K562 (cell line): Measurements from ENCODE around the gene BCAS4. TPM values are rescaled to one million over a fixed set of nuclear protein-coding genes. Genes with fewer than 3 reads are reported as not detected.

Source experiments
- ATF3 ChIP-seq, 2 experiments: fragments of 450-650 bp in 1 of 2; sonication (generic) in 1 of 2; formaldehyde crosslinking in 1 of 2; IDR thresholded peaks in 1 of 2; conservative IDR thresholded peaks in 1 of 2; 2 replicates each; pipeline versions ENCODE4 v1.6.1 to v1.8.1; 2016 to 2023; ENCODE audit warnings: mild to moderate bottlenecking in 2 of 2, moderate library complexity in 2 of 2, inconsistent platforms in 1 of 2, missing genetic modification reagents in 1 of 2
- BRD4 ChIP-seq: fragments of 200-600 bp; sonication (generic); IDR thresholded peaks from 2 replicates; pipeline ENCODE4 v1.6.1; 2017; ENCODE audit warnings: inconsistent platforms
- HSF4 ChIP-seq: fragments of 250-450 bp; sonication (Bioruptor Pico); IDR thresholded peaks from 2 replicates; pipeline ENCODE4 v2.1.2; 2022; ENCODE audit warnings: mild to moderate bottlenecking, moderate library complexity, borderline replicate concordance
- KAT7 ChIP-seq: sonication (generic); formaldehyde crosslinking; IDR thresholded peaks from 2 replicates; pipeline ENCODE4 v1.8.0; 2022; ENCODE audit warnings: missing genetic modification reagents, mild to moderate bottlenecking, borderline replicate concordance
- MCM2 ChIP-seq: fragments of 450-650 bp; IDR thresholded peaks from 2 replicates; pipeline ENCODE4 v1.6.1; 2017; ENCODE audit warnings: low read depth, mild to moderate bottlenecking
- MEIS2 ChIP-seq: fragments of 450-650 bp; IDR thresholded peaks from 2 replicates; pipeline ENCODE4 v1.6.1; 2014; ENCODE audit warnings: mild to moderate bottlenecking; ENCODE audit not compliant: partially characterized antibody
- MXD1 ChIP-seq: fragments of 250-450 bp; sonication (Bioruptor Pico); IDR thresholded peaks from 2 replicates; pipeline ENCODE4 v1.8.0; 2021; ENCODE audit warnings: borderline replicate concordance, mild to moderate bottlenecking, moderate library complexity; ENCODE audit not compliant: poor library complexity, severe bottlenecking
- MYBL2 ChIP-seq, 2 experiments: fragments of 450-650 bp in 1 of 2; sonication (generic) in 1 of 2; formaldehyde crosslinking in 1 of 2; IDR thresholded peaks; 2 replicates each; pipeline versions ENCODE4 v1.6.1 to v1.8.1; 2017 to 2022; ENCODE audit warnings: borderline replicate concordance in 1 of 2, inconsistent platforms in 1 of 2, low read depth in 1 of 2, mild to moderate bottlenecking in 1 of 2, missing genetic modification reagents in 1 of 2, moderate library complexity in 1 of 2
- POLR2AphosphoS2 ChIP-seq: IDR thresholded peaks from 2 replicates; pipeline ENCODE4 v1.6.1; 2012; ENCODE audit warnings: low read length, improper control_type of control experiment
- POLR2H ChIP-seq: IDR thresholded peaks from 2 replicates; pipeline ENCODE4 v1.6.1; 2016; ENCODE audit warnings: missing genetic modification characterization, low read depth, mild to moderate bottlenecking, control low read depth, missing compliant biosample characterization, moderate library complexity
- SIN3B ChIP-seq: fragments of 450-650 bp; IDR thresholded peaks from 2 replicates; pipeline ENCODE4 v1.6.1; 2017; ENCODE audit warnings: low read depth, mild to moderate bottlenecking, moderate library complexity
- USF1 ChIP-seq: sonication (generic); formaldehyde crosslinking; IDR thresholded peaks from 2 replicates; pipeline ENCODE4 v1.9.0; 2022; ENCODE audit warnings: mild to moderate bottlenecking, missing genetic modification reagents
- ZBED1 ChIP-seq: IDR thresholded peaks from 2 replicates; pipeline ENCODE4 v1.6.1; 2014
- ZBTB7A ChIP-seq: IDR thresholded peaks from 2 replicates; pipeline ENCODE4 v1.6.1; 2011; ENCODE audit warnings: low read depth, mild to moderate bottlenecking, low read length, moderate library complexity, borderline replicate concordance; ENCODE audit not compliant: control insufficient read depth
- ZFP91 ChIP-seq: sonication (generic); formaldehyde crosslinking; IDR thresholded peaks from 2 replicates; pipeline ENCODE4 v1.8.0; 2022; ENCODE audit warnings: mild to moderate bottlenecking, missing genetic modification reagents
- ZNF140 ChIP-seq: fragments of 250-450 bp; sonication (Bioruptor Pico); IDR thresholded peaks from 2 replicates; pipeline ENCODE4 v1.8.0; 2021; ENCODE audit warnings: moderate library complexity, mild to moderate bottlenecking, inconsistent platforms
- ZNF253 ChIP-seq: fragments of 250-450 bp; sonication (Bioruptor Pico); conservative IDR thresholded peaks from 2 replicates; pipeline ENCODE4 v1.6.1; 2021; ENCODE audit warnings: mild to moderate bottlenecking
- ZNF3 ChIP-seq: fragments of 250-450 bp; sonication (Bioruptor Pico); IDR thresholded peaks from 2 replicates; pipeline ENCODE4 v1.5.0; 2021; ENCODE audit warnings: mild to moderate bottlenecking, moderate library complexity
- ZNF507 ChIP-seq: conservative IDR thresholded peaks from 2 replicates; pipeline ENCODE4 v1.6.1; 2017; ENCODE audit warnings: missing genetic modification characterization, missing compliant biosample characterization
- ZNF518B ChIP-seq: fragments of 250-450 bp; sonication (Bioruptor Pico); IDR thresholded peaks from 2 replicates; pipeline ENCODE4 v1.5.0; 2021; ENCODE audit warnings: mild to moderate bottlenecking, moderate library complexity
- polyA plus RNA-seq, 8 experiments: library from polyadenylated mRNA; depleted of rRNA in 4 of 8; stranded (reverse) in 5 of 8; unstranded in 3 of 8; fragments of >200 nt; fragmentation: Nextera tagmentation in 2 of 8; fragmentation: Illumina TruSeq in 1 of 8; extraction: Ambion mirVana in 2 of 8; extraction: Trizol in 1 of 8; gene quantifications; 2 replicates each; pipeline versions ENCODE4 v1.2.1 to v1.2.3, GENCODE V29; 2011 to 2014; ENCODE audit warnings: inconsistent platforms in 1 of 8, missing spikeins in 1 of 8
- total RNA-seq, 7 experiments: library from RNA; depleted of rRNA in 6 of 7; stranded (reverse); fragments of >200 nt in 6 of 7; fragmentation: Illumina TruSeq in 2 of 7; extraction: Trizol in 2 of 7; gene quantifications; 2 replicates each; pipeline versions ENCODE4 v1.2.1 to v1.2.3, GENCODE V29; 2011 to 2021; ENCODE audit warnings: low replicate concordance in 1 of 7

Gene BCAS4
- total and polyA plus RNA-seq, 9 of the 15 experiments (the other 6 are each of a cell fraction or from before 2014, with no cell fraction given) = 0.15 to 2.3 (median 0.47) TPM

GRCh38 chr20:50790651-50791277 is 4.1 kb upstream of the BCAS4 start (continued):
- TF ChIP-seq KAT7 = no peak
- TF ChIP-seq POLR2AphosphoS2 = no peak
- no peak for TF ChIP-seq ZNF518B (CRISPR knock-in tag)
- TF ChIP-seq HSF4 (CRISPR knock-in tag) = no peak; the same call in 1 of the 2 replicates
- TF ChIP-seq POLR2H (tag) = peak; percentile 76
- TF ChIP-seq MYBL2 (IDR thresholded peaks at IDR 0.05; ENCODE audit: low read depth) = no peak
- no peak for TF ChIP-seq MYBL2 (CRISPR knock-in tag; IDR thresholded peaks at IDR 0.05; ENCODE audit: borderline replicate concordance)
- no peak for TF ChIP-seq ZNF3 (CRISPR knock-in tag)
- peak; percentile 69; the same call in 1 of the 2 replicates for TF ChIP-seq ZBTB7A
- TF ChIP-seq MCM2 = no peak
- TF ChIP-seq ZFP91 (CRISPR knock-in tag) = no peak
- no peak for TF ChIP-seq ZNF140 (CRISPR knock-in tag)
- TF ChIP-seq MEIS2 = no peak
- peak; percentile 50; the same call in 1 of the 2 replicates for TF ChIP-seq ZBED1
- no peak; the same call in 1 of the 2 replicates for TF ChIP-seq BRD4
- TF ChIP-seq MXD1 (CRISPR knock-in tag) = no peak
- TF ChIP-seq ZNF507 (tag) = no peak
- no peak for TF ChIP-seq USF1 (CRISPR knock-in tag)
- TF ChIP-seq SIN3B = no peak
- no peak for TF ChIP-seq ATF3 (IDR thresholded peaks at IDR 0.05)
- no peak for TF ChIP-seq ATF3 (CRISPR knock-in tag; conservative IDR thresholded peaks at IDR 0.05)
- no peak for TF ChIP-seq ZNF253 (CRISPR knock-in tag)
